GM18867 (cell line): Measurements from ENCODE around the gene OR51A7.
"Not testable (repeated sequence)": the region's sequence is repeated elsewhere in the genome, so short reads cannot be mapped to it uniquely, and the experiment has no call there.

Source experiments
- ATAC-seq: cut with Tn5 transposase; IDR thresholded peaks from one replicate; pipeline ENCODE4 v1.9.1; 2021; ENCODE audit warnings: mild to moderate bottlenecking, moderate library complexity; ENCODE audit not compliant: unreplicated experiment

OR51A7 gene, protein sequence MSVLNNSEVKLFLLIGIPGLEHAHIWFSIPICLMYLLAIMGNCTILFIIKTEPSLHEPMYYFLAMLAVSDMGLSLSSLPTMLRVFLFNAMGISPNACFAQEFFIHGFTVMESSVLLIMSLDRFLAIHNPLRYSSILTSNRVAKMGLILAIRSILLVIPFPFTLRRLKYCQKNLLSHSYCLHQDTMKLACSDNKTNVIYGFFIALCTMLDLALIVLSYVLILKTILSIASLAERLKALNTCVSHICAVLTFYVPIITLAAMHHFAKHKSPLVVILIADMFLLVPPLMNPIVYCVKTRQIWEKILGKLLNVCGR

DNA sequence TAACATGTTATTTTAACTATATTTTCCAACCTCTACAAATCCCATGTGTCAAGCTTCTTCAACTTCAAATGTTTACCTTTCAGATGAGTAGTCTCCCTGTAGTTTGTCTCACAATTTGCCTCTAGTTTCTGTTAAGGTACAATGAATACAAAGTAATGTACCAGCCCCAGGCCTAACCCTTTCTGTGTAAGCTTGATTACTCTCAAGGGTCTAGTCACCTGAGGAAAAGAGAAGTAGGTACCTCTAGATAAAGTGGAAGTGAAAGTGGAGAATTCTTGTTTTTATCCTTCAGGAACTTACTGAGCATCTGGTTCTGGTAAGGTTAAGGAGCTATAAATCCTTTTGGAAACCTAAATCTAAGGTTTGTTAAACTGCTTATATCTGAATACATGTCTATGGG, at the start of gene OR51A7:
Gene OR51A7, plus strand, starts transcription at position 300 of the 400 bp plus-strand sequence. CDS start 3,587 bp downstream, outside the sequence.
- no peak for ATAC-seq

DNA sequence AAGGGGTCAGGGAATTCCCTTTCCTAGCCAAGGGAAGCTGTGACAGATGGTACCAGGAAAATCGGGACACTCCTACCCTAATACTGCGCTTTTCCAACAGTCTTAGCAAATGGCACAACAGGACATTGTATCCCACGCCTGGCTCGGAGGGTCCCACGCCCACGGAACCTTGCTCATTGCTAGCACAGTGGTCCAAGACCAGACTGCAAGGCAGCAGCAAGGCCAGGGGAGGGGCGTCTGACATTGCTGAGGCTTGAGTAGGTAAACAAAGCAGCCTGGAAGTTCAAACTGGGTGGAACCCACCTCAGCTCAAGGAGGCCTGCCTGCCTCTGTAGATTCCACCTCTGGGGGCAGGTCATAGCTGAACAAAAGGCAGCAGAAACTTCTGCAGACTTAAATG, 49.3 kb upstream of the OR51A7 start:
- not testable (repeated sequence) for ATAC-seq

DNA sequence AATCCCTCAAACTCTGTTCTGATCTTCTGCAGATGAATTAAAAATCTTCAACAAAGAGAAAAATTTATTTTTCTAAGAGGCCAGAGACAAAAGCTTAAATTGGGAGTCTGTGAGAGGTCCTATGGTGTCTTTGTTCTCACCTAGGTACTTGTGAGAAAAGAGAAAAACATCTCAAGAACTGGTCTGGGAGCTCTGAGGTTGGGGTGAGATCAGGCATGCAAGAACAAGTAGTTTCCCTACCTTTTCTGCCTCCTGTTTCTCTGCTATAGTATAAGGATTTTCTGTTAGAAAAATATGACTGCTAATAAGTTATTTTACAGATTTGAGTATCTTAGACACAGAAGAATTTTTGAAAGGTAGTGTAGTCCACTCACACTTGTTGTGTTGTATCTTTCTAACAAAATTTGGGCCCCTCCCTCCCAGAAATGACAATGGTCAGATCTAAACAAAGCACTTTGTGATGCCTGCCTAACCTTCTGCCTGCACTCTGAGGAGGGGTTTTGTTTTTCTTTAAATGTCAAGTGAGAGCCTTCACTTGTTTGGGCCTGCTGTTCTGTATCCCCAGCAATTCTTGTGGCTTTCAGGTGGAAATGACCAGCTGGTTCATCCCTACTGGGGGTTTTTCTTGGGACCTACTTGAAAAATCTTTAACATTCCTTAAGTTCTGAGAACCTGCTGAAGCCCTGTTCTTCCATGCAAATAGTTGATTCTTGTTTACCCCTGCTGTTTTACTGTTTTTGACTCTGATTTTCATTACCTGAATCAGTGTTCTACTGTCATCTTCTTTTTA, 40.9 kb upstream of the OR51A7 start:
- no peak for ATAC-seq

DNA sequence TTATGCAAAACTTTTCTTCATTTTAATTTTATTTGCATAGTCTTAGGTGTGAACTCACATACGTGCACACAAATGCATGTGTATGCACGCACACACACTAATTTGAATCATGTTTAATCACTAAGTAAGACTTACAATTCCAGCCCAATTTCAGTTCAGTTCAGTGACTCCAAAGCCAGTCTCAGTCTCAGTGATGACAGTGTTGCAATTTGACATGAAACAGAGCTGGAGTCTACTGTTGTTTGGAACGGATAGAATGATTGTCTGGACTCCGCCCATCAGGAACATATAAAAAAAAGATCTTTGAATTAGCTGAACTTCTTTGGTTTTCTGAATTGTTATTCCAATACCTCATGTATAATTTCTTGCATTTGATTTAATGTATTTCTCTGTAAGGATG, 39.7 kb upstream of the OR51A7 start:
- ATAC-seq: no peak

DNA sequence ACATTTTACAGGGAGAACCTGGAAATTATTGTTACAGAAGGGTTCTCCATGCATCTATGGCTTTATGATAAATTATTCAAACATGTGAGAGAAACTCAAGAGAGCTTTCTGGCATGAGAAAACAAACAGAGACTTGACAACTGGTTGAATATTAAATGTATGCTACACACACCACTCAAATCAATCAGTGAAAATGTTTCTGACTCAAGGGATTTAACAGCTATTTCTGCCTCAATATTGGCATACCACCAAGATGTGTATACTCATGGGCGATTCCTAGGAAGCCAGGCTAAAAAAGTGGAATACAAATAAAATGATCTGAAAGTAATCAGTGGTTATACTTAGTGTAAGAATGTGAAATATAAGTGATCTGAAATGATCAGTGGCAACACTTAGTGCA, 37.7 kb upstream of the OR51A7 start:
- ATAC-seq: no peak

DNA sequence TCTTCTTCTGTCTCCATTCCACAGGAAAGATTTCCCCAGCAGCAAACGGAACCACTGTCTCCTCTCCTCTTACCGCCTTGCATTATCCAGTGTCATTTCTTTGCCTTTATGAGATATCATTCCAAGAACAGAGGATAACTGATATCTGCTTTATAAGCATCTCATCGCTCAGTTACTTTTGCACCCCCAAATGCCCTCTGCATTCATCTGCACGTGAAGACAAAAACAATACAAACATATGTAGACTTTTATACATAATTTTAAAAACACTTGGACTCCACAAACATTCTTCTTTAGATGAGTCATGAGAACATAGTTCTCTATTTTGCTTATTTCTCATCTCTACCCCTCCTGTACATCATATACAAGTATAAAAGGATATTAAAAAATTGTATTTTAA, 22.4 kb upstream of the OR51A7 start:
- no peak for ATAC-seq

DNA sequence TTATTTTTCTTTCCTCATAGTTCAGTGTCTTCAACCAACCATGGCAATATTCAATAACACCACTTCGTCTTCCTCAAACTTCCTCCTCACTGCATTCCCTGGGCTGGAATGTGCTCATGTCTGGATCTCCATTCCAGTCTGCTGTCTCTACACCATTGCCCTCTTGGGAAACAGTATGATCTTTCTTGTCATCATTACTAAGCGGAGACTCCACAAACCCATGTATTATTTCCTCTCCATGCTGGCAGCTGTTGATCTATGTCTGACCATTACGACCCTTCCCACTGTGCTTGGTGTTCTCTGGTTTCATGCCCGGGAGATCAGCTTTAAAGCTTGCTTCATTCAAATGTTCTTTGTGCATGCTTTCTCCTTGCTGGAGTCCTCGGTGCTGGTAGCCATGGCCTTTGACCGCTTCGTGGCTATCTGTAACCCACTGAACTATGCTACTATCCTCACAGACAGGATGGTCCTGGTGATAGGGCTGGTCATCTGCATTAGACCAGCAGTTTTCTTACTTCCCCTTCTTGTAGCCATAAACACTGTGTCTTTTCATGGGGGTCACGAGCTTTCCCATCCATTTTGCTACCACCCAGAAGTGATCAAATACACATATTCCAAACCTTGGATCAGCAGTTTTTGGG, 21.6 kb upstream of the OR51A7 start, which contains the start of gene OR51T1:
Gene OR51T1, plus strand, starts transcription at position 41 of the 641 bp plus-strand sequence. Its CDS starts 0 bp downstream, at position 41.
- ATAC-seq: no peak

DNA sequence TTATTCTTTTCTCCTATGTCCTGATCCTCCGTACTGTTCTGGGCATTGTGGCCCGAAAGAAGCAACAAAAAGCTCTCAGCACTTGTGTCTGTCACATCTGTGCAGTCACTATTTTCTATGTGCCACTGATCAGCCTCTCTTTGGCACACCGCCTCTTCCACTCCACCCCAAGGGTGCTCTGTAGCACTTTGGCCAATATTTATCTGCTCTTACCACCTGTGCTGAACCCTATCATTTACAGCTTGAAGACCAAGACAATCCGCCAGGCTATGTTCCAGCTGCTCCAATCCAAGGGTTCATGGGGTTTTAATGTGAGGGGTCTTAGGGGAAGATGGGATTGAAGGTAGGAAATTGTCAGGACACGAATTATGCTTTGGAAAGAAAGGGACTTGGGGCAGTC, 21.0 kb upstream of the OR51A7 start:
- no peak for ATAC-seq

DNA sequence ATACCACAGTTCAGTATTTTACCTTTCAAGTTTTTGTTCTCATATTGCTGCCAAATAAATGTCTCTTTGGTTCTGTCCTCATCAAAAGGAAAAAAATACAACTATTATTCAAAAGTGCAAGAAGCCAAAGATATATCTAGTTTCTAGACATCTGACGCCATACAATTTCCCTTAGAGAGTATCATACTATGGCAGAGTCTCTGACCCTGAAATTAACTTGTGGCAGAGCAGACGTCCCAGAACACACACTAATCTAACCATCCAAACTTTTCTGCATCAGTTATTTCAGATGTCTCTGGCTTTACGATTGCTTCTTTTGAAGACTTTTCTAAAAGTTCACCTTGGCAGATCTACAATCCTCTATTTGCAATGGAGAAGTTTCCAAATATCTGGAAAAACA, 19.2 kb upstream of the OR51A7 start:
- no peak for ATAC-seq

DNA sequence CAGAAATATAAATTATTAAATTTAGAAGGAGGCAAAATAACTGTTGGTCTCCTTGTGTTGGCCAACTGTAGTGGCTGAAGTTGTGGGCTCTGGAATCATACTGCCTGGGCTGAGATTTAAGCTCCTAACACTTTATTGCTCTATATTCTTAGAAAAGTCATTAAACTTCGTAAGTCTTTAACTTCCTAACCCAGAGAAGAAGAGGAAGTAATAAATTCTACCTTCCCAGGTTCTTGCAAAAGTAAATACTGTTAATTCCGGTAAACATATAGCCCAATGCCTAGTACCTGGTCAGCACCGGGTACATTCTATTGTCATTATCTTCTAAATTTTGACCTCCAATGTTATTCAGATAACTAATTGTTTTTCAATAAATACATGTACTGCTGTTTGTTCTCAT, 17.4 kb upstream of the OR51A7 start:
- ATAC-seq: no peak

DNA sequence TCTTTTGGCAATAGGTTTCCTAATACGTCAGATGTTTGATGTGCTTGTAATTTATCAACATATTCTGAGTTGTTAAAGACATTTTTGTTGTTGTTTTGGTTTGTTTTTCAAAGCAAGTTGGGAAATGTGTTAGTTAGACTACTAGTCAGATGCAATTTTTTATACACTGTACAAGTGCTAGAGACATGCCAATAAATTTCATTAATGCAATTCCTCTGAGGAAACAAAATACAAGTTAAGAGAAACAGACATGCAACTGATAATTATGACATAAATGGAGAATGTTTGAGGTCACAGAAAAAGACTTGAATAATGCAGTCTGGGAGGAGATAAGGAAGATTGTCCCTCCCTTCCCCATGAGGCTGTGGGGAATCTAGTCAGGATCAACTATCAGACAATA, 16.0 kb upstream of the OR51A7 start:
- ATAC-seq: no peak

DNA sequence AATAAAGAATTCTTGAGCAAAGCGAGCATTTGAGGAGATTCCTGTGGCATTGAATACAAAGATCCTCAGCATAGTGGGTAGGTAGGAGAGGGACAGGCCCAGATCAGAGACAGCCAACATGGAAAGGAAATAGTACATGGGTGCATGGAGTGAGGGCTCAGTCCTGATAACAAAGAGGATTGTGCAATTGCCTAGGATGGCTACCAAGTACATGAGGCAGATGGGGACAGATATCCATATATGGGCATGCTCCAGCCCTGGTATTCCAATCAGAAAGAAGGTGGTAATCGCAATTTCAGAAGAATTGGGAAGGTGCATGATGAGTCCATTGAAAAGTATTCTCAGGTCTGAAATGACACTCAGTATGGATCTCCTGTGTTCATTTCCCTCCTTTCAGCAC, 13.3 kb upstream of the OR51A7 start:
- ATAC-seq: no peak

DNA sequence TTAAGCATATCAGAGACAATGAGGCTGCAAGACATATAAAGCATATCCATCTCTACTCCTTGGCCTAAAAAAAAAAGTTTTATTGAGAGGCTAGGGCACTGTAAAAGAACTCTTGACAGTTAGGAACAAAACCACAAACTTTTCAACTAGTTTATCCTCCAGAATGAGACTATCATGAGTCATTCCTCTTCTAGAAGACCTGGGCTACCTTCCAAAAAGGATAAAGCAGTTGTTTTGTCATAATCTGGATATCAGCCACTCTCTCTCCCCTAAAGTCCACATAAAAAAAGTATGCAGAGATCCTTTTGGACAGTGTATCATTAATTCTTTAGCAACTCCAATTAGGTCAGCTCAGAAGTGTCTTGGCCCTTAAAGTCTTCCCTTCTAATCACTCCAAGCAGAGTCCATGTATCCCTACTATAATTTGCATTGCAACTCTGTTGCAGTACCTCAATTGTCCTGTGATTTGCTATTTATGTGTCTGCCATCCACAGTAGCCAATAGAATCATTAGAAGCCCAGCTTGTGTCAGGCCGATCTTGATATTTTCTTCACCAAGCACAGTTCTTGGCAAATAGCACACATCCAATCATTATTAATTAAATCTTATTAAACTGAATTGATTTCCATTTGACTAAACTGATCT, 11.5 kb upstream of the OR51A7 start:
- ATAC-seq: no peak

DNA sequence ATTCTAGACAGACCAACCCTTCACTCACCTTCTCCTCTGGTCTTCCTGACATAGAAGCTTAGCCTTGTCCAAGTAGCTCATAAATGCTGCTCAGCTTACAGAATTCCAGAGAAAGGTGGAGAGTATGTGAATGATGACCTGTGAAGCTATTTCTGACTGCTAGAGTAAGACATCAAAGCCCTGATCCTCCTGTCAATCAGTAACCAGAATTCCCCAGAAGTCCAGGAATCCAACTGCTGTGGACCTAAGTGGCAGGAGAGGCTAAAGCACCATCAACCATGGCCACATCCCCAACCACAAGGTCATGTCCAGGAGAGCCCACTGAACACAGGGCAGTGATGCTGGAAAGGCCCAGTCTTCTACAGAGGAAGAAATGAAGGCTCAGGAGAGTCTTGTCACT, 13.0 kb downstream of the OR51A7 start:
- ATAC-seq: no peak

DNA sequence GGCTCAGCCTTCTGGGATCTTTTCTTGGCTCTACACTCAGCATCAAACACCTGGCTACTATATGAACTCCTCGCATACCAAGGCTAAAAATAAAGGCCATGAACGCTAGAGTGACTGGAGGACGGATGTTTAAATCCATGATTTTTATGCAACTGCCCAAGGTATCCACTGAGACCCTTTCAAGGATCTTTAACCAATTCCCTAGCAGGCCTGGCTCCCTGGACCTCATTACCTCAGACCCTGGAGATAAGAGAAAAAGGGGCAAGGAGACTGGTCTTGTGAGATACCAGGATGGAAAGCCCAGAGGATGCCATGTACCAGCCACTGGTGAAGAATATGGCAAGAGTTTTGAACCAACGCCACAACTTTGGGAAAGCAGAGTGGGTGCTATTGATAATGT, 15.7 kb downstream of the OR51A7 start, which contains the start of gene OR51G2:
Gene OR51G2, minus strand, starts transcription at position 101 of the 400 bp plus-strand sequence. CDS start 3,687 bp downstream, outside the sequence.
- ATAC-seq: no peak

DNA sequence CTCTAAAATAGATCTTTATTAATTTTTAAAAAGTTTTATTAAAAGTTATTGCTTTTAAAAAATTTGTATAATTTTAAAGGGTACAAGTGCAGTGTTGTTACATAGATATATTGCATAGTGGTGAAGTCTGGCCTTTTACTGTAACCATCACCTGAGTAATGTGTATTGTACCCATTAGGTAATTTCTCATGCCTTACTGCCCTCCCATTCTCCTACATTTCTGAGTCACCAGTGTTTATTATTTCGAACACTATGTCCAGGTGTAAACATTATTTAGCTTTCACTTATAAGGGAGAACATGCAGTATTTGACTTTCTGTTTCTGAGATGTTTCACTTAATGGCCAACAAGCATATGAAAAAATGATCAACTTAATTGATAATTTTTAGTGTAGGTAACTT, 18.2 kb downstream of the OR51A7 start:
- no peak for ATAC-seq

DNA sequence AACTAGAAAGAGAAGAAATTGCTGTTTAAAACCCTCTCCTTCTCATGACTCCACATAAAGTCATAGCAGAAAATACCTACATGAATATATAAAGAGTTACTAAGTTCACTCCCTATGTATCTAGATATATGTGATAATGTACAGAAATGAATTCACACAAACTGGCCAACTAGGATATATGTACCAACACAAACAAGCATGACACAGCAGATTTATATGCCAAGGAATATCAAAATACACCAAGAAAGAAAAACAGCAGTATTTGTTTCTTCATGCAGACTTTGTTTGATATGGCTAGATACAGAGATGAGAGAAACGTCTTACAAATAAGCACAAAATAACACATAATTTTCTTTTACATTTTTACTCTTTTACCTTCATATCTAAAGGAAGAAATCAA, 18.7 kb downstream of the OR51A7 start:
- ATAC-seq: no peak

DNA sequence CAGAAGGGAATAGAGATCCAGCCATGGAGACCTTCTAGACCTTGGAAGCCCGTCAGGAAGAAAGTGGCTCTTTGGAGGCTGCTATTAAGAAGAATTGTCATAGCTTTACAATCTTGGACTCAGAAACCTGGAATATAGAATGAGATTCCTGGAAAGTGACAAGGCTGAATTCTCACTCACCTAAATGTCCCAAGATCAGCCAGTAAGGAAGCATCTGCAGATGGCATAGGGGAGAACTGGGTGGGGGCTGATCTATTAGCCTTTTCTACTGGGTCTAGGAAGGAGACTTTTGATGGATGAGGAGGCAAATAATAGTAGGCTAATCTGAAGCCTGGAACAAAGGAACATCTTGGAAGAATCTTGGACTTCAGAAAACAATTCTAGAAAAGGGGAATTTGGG, 20.7 kb downstream of the OR51A7 start, which contains the start of gene OR51G1:
Gene OR51G1, minus strand, starts transcription at position 101 of the 400 bp plus-strand sequence. Its CDS starts 0 bp downstream, at position 101.
- no peak for ATAC-seq

DNA sequence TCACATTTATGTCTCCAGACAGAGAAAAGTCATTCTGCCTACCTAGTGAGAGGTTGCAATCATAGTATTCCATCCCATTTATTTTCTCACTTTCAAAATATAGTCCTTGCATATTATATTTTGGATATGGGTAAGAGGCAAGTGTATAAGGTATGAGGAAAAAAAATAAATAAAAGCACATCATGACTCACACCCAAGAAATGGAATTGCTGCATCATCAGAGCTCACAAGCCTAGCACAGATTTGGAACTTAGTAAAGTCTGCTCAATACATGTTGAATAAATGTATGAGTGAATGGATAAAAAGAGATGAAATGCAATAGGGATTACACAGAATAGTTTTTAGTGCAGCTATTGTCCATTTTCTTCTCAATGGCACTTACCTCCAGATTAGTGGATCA, 23.0 kb downstream of the OR51A7 start:
- ATAC-seq: no peak

DNA sequence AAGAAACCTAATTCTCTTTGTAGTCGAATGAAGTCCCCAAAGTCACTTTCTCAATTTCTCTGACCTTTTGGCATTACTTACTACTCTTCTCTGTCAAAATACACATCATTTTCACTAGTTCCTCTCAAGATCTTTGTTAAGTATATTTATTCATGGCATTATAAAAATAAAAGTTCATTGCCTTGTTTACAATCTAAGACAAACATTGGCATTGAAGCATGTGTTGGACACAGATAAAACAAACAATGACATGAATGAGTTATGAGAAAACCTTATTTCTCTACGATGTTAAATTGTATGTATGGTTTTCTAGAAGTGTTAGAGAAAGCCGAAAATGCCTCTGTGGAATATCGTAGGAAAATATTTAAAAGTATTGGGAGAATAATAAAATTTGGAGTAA, 29.2 kb downstream of the OR51A7 start:
- no peak for ATAC-seq

DNA sequence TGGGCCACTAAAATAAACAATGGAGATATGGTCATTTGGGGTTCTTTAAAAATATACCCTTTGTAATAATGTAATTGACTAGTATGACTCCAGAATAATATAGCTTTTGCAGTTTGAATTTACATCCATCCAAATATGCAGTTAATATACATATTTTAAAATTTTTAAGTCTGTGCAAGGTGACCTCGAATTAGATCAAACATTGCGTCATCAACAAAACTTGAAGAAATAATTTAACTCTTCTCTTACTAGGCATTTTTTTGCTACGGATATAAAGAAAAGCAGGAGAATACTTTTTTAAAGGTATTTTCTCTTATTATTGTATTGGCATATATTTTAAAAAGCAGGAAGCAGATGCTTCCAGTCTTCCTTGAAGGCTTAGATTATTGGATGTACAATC, 33.2 kb downstream of the OR51A7 start:
- no peak for ATAC-seq
